DMS79 treated with DMSO at 0.1 percent for 48 hours (cell line): Measurements from ENCODE around the gene MTTP.

ENCODE experiments used
- DNase-seq: peaks from one replicate; lab custom pipeline; 2025; lab: John Stamatoyannopoulos, UW

The MTTP gene

GRCh38 chr4:99642725-99643489, 68.3 kb downstream of the MTTP start:
- no peak for DNase-seq

- DNase-seq = no peak
Observed at GRCh38 chr4:99644453-99644852, 69.8 kb downstream of the MTTP start.

GRCh38 chr4:99645036-99645435, 70.4 kb downstream of the MTTP start:
- no peak for DNase-seq

- DNase-seq = no peak
Observed at GRCh38 chr4:99645638-99646037, 71.0 kb downstream of the MTTP start.

- DNase-seq = no peak
Observed at GRCh38 chr4:99647071-99647470, 72.4 kb downstream of the MTTP start.

GRCh38 chr4:99648321-99648720, 73.7 kb downstream of the MTTP start:
- DNase-seq = no peak

- DNase-seq = no peak
Observed at GRCh38 chr4:99649208-99649607, 74.6 kb downstream of the MTTP start.

GRCh38 chr4:99649778-99650177, 75.2 kb downstream of the MTTP start:
- no peak for DNase-seq

- DNase-seq = no peak
Observed at GRCh38 chr4:99651016-99651769, 76.6 kb downstream of the MTTP start.

- DNase-seq = no peak
Observed at GRCh38 chr4:99651811-99652485, 77.3 kb downstream of the MTTP start.

GRCh38 chr4:99652596-99653436, 78.2 kb downstream of the MTTP start:
- peak; percentile 63 for DNase-seq

- DNase-seq = no peak
Observed at GRCh38 chr4:99653916-99654315, 79.3 kb downstream of the MTTP start.

GRCh38 chr4:99654361-99654761, 79.7 kb downstream of the MTTP start:
- DNase-seq = peak; percentile 26

GRCh38 chr4:99655308-99656081, 80.9 kb downstream of the MTTP start:
- DNase-seq = peak; percentile 78

GRCh38 chr4:99657798-99658197, 83.2 kb downstream of the MTTP start, which contains the start of gene C4orf54:
TSS of gene C4orf54 (minus strand) at chr4:99657828. CDS start at chr4:99654648, 3,180 bp downstream.
- DNase-seq = no peak

- DNase-seq = no peak
Observed at GRCh38 chr4:99658666-99659065, 84.0 kb downstream of the MTTP start.

- no peak for DNase-seq
Observed at GRCh38 chr4:99661907-99662306, 87.3 kb downstream of the MTTP start.

GRCh38 chr4:99664716-99665115, 90.1 kb downstream of the MTTP start:
- peak; percentile 38 for DNase-seq

- DNase-seq = no peak
Observed at GRCh38 chr4:99665983-99666382, 91.4 kb downstream of the MTTP start.

GRCh38 chr4:99668472-99668871, 93.8 kb downstream of the MTTP start:
- DNase-seq = no peak

- no peak for DNase-seq
Observed at GRCh38 chr4:99669084-99669483, 94.5 kb downstream of the MTTP start.
